Progenitor cell of endocrine pancreas (in vitro differentiated cells): ENCODE results near the gene ZNF77. TPM values are rescaled to one million over a fixed set of nuclear protein-coding genes. Genes with fewer than 3 reads are reported as not detected.

Experiments
- DNase-seq: peaks from one replicate; pipeline ENCODE4 v3.0.0; 2021; ENCODE audit warnings: low spot score; ENCODE audit not compliant: unreplicated experiment
- H3K27ac Mint-ChIP-seq: 2 replicates; pipeline ENCODE4 v1.8.0; 2021; ENCODE audit warnings: mild to moderate bottlenecking, moderate library complexity, mixed read lengths
- H3K27me3 Mint-ChIP-seq: 2 replicates; pipeline ENCODE4 v1.8.0; 2021; ENCODE audit warnings: mixed read lengths
- H3K36me3 Mint-ChIP-seq: 2 replicates; pipeline ENCODE4 v1.8.0; 2022; ENCODE audit warnings: mixed read lengths; ENCODE audit not compliant: insufficient read depth
- H3K4me1 Mint-ChIP-seq: 2 replicates; pipeline ENCODE4 v1.8.0; 2021; ENCODE audit warnings: low read depth, mixed read lengths
- H3K4me3 Mint-ChIP-seq: 2 replicates; pipeline ENCODE4 v1.8.0; 2021; ENCODE audit warnings: low read depth, mild to moderate bottlenecking, moderate library complexity, mixed read lengths
- H3K9me3 Mint-ChIP-seq: 2 replicates; pipeline ENCODE4 v1.8.0; 2021; ENCODE audit warnings: low read depth, mixed read lengths
- total RNA-seq: library from RNA; stranded (reverse); gene quantifications from 2 replicates; pipeline ENCODE4 v1.2.1, GENCODE V29; 2021
- TF ChIP-seq, protein P1 (sequence below): fragments of 200-600 bp; sonication (generic); IDR thresholded peaks from one replicate; pipeline ENCODE4 v1.5.0; 2021; ENCODE audit warnings: antibody characterized with exemption, mild to moderate bottlenecking; ENCODE audit not compliant: unreplicated experiment

ZNF77 gene
- total RNA-seq, 1 donor from 2014 or later: 6.3 TPM

- TF ChIP-seq, protein P1, sequence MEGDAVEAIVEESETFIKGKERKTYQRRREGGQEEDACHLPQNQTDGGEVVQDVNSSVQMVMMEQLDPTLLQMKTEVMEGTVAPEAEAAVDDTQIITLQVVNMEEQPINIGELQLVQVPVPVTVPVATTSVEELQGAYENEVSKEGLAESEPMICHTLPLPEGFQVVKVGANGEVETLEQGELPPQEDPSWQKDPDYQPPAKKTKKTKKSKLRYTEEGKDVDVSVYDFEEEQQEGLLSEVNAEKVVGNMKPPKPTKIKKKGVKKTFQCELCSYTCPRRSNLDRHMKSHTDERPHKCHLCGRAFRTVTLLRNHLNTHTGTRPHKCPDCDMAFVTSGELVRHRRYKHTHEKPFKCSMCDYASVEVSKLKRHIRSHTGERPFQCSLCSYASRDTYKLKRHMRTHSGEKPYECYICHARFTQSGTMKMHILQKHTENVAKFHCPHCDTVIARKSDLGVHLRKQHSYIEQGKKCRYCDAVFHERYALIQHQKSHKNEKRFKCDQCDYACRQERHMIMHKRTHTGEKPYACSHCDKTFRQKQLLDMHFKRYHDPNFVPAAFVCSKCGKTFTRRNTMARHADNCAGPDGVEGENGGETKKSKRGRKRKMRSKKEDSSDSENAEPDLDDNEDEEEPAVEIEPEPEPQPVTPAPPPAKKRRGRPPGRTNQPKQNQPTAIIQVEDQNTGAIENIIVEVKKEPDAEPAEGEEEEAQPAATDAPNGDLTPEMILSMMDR: no peak
- no peak for DNase-seq
- Mint-ChIP-seq H3K4me3 (peak overlapping the region; percentile 76), H3K36me3 (no peaks in the 10 kb centered on the region), H3K27me3 (no peaks in the 10 kb centered on the region), H3K4me1 (peaks cover 20% of the 10 kb centered on the region), H3K9me3 (no peaks in the 10 kb centered on the region), H3K27ac (peak overlapping the region; percentile 90)
Observed at GRCh38 chr19:2977746-2978138, 33.0 kb upstream of the ZNF77 start.

- no peaks in the 10 kb centered on the region for H3K27me3 Mint-ChIP-seq
- H3K36me3 Mint-ChIP-seq: no peaks in the 10 kb centered on the region
- peaks cover 20% of the 10 kb centered on the region for H3K4me1 Mint-ChIP-seq
- TF ChIP-seq, protein P1: no peak
- H3K9me3 Mint-ChIP-seq: no peaks in the 10 kb centered on the region
- H3K27ac Mint-ChIP-seq: peak within 1 kb of the TSS; percentile 90
- peak within 1 kb of the TSS; percentile 76 for H3K4me3 Mint-ChIP-seq
- peak; percentile 99 for DNase-seq
Observed at GRCh38 chr19:2977001-2977745, 32.4 kb upstream of the ZNF77 start, which contains the start of gene TLE6. Gene TLE6, plus strand, starts transcription at chr19:2977564. Its CDS starts 670 bp downstream, at chr19:2978234.

DNA sequence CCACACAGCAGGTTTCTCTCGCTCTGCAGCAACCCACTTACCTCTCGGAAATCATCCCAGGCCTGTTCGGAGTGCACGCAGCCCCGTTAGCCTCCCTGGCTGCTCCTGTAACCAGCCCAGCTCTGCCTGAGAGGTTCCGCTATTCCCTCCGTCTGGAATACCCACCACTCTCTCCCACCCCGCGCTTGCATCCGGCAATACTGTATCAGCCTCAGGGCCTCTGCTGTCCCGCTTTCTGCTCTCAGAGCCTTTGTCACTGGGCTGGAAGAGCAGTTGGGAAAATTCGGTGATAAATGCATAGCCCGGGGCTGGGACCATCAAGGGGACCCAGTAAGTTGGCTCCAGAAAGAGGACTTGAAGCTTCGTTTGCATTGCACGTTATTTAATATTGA lies 31.8 kb upstream of the ZNF77 start:
- TF ChIP-seq, protein P1: no peak
- DNase-seq: no peak
- Mint-ChIP-seq H3K27me3 (no peaks in the 10 kb centered on the region), H3K4me1 (peaks cover 17% of the 10 kb centered on the region), H3K9me3 (no peaks in the 10 kb centered on the region), H3K4me3 (peak overlapping the region; percentile 76), H3K36me3 (no peaks in the 10 kb centered on the region), H3K27ac (peak overlapping the region; percentile 90)

DNA sequence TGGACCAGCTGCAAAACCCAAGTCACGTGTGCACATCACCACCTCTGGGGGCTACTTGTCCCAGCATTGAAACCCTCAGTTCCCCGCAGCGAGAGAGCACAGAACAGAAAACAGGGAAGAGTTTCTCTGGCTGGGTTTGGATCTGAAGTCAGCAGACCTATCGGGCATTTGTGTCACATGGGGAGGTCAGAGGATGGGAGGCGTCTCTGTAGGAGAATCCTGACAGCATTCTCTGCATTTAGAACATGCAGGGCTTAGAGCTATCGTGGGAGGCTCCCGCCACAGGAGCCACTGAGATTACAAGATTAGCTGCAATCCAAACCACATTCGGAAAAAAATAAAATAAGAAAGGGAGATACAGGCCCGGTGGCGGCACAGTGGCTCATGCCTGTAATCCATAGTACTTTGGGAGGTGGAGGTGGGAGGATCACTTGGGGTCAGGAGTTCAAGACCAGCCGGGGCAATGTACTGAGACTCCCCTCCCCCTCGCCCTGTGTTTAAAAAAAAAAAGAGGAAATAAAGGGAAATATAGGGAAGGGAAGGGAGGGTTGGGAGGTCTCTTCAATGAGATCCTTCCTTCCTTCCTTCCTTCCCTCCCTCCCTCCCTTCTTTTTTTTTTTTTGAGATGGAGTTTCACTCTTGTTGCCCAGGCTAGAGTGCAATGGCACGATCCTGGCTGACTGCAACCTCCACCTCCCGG lies 29.7 kb upstream of the ZNF77 start:
- no peak for DNase-seq
- Mint-ChIP-seq H3K36me3 (no peaks in the 10 kb centered on the region), H3K4me1 (peaks cover 15% of the 10 kb centered on the region), H3K4me3 (no peak overlapping the region), H3K27me3 (no peaks in the 10 kb centered on the region), H3K27ac (no peak overlapping the region), H3K9me3 (no peaks in the 10 kb centered on the region)
- TF ChIP-seq, protein P1: no peak

- Mint-ChIP-seq H3K4me1 (peaks cover 19% of the 10 kb centered on the region), H3K9me3 (no peaks in the 10 kb centered on the region), H3K27ac (no peak overlapping the region), H3K4me3 (no peak overlapping the region), H3K27me3 (no peaks in the 10 kb centered on the region), H3K36me3 (no peaks in the 10 kb centered on the region)
- DNase-seq: no peak
- TF ChIP-seq, protein P1: no peak
Observed at GRCh38 chr19:2973229-2973628, 28.5 kb upstream of the ZNF77 start.
